HCT116 (cell line): Measurements from ENCODE around the gene KIAA0930. TPM values are rescaled to one million over a fixed set of nuclear protein-coding genes. Genes with fewer than 3 reads are reported as not detected.
A peak's percentile ranks its signal among the peaks of the same experiment; 100 is the strongest.

ENCODE experiments used
- ATAC-seq: fragments of 200-7000 bp; cut with Tn5 transposase; 2 replicates; pipeline ENCODE4 v1.9.1; 2020; ENCODE audit warnings: mild to moderate bottlenecking, moderate library complexity
- BruUV-seq: library from RNA; stranded (reverse); fragments of 400-500 nt; replicated peaks from 2 replicates; lab custom pipeline; 2021; lab: Mats Ljungman, UMichigan
- CTCF ChIA-PET: fragments of 300-600 bp; sonication (Branson Sonifier 250); formaldehyde crosslinking; loops from one replicate; lab custom pipeline; 2021; ENCODE audit warnings: antibody characterized with exemption; lab: Charles Lee
- POLR2A ChIA-PET: fragments of 300-600, 350-600 bp; sonication (Branson Sonifier 250); formaldehyde crosslinking; loops from one replicate; lab custom pipeline; 2021; ENCODE audit warnings: antibody characterized with exemption; lab: Charles Lee
- RAD21 ChIA-PET, 2 experiments: fragments of 300-600 bp; sonication (Branson Sonifier 250); formaldehyde crosslinking; loops; one replicate each; lab custom pipeline; 2023; ENCODE audit warnings: low total read pairs in 2 of 2; ENCODE audit not compliant: uncharacterized antibody in 2 of 2, unreplicated experiment in 2 of 2, low non-redundant PET in 1 of 2; lab: Charles Lee
- DNase-seq: peaks from one replicate; pipeline ENCODE4 v3.0.0-alpha.2; 2010; ENCODE audit warnings: low read depth, low spot score
- H2AFZ ChIP-seq: fragments of 200-600 bp; shearing (Covaris generic), sonication (generic); 2 replicates; pipeline ENCODE4 v1.6.1; 2017; ENCODE audit warnings: low read depth, mixed run types, mixed read lengths, antibody characterized with exemption, low read length; ENCODE audit not compliant: poor library complexity, severe bottlenecking
- H3K27ac ChIP-seq: 2 replicates; pipeline ENCODE4 v1.5.1; 2012; ENCODE audit warnings: low read depth, low read length
- H3K27me3 ChIP-seq: fragments of 200-600 bp; sonication (generic); 2 replicates; pipeline ENCODE4 v1.6.1; 2016; ENCODE audit warnings: mixed run types, low read length, mixed read lengths; ENCODE audit not compliant: insufficient read depth
- H3K36me3 ChIP-seq, 2 experiments: fragments of 200-500 bp in 1 of 2; fragments of 200-600 bp in 1 of 2; sonication (Bioruptor generic) in 1 of 2; sonication (generic) in 1 of 2; 2 replicates each; pipeline versions ENCODE4 v1.5.1 to v1.6.1; 2014 to 2016; ENCODE audit warnings: low read length in 2 of 2, inconsistent platforms in 1 of 2, mixed read lengths in 1 of 2, mixed run types in 1 of 2; ENCODE audit not compliant: insufficient read depth in 2 of 2, control insufficient read depth in 1 of 2
- H3K4me1 ChIP-seq, 2 experiments: fragments of 200-600 bp in 1 of 2; sonication (generic) in 1 of 2; 2 replicates each; pipeline versions ENCODE4 v1.5.1 to v1.6.1; 2012 to 2017; ENCODE audit warnings: low read length in 2 of 2, inconsistent platforms in 1 of 2, mild to moderate bottlenecking in 1 of 2, mixed read lengths in 1 of 2, mixed run types in 1 of 2, moderate library complexity in 1 of 2; ENCODE audit not compliant: insufficient read depth in 2 of 2, control insufficient read depth in 1 of 2
- H3K4me2 ChIP-seq: fragments of 200-600 bp; sonication (generic); 2 replicates; pipeline ENCODE4 v1.6.1; 2017; ENCODE audit warnings: mixed run types, low read length, mixed read lengths
- H3K4me3 ChIP-seq, 2 experiments: fragments of 200-600 bp in 1 of 2; sonication (generic) in 1 of 2; replicated peaks in 1 of 2; 2 replicates each; pipeline ENCODE4 v1.5.1; 2011 to 2016; ENCODE audit warnings: low read length in 2 of 2, control low read depth in 1 of 2, low read depth in 1 of 2, mild to moderate bottlenecking in 1 of 2, mixed read lengths in 1 of 2, mixed run types in 1 of 2
- H3K79me2 ChIP-seq: fragments of 200-600 bp; sonication (generic); 2 replicates; pipeline ENCODE4 v1.6.1; 2017; ENCODE audit warnings: mild to moderate bottlenecking, mixed run types, low read length, moderate library complexity, mixed read lengths; ENCODE audit not compliant: insufficient read depth
- H3K9ac ChIP-seq: fragments of 200-600 bp; sonication (generic); 2 replicates; pipeline ENCODE4 v1.6.1; 2016; ENCODE audit warnings: low read length, mixed read lengths
- H3K9me2 ChIP-seq: fragments of 200-600 bp; sonication (generic), shearing (Covaris generic); 2 replicates; pipeline ENCODE4 v1.6.1; 2017; ENCODE audit warnings: mixed run types, mild to moderate bottlenecking, moderate library complexity; ENCODE audit not compliant: insufficient read depth
- H3K9me3 ChIP-seq, 2 experiments: fragments of 200-500 bp in 1 of 2; fragments of 200-600 bp in 1 of 2; sonication (Bioruptor generic) in 1 of 2; sonication (generic) in 1 of 2; 2 replicates each; pipeline ENCODE4 v1.6.1; 2014 to 2017; ENCODE audit warnings: low read length in 2 of 2, mixed read lengths in 2 of 2, inconsistent platforms in 1 of 2, low read depth in 1 of 2, mild to moderate bottlenecking in 1 of 2, mixed run types in 1 of 2, moderate library complexity in 1 of 2; ENCODE audit not compliant: control insufficient read depth in 1 of 2, insufficient read depth in 1 of 2
- H4K20me1 ChIP-seq: fragments of 200-600 bp; sonication (generic), shearing (Covaris generic); 2 replicates; pipeline ENCODE4 v1.6.1; 2017; ENCODE audit warnings: mixed run types, mild to moderate bottlenecking, moderate library complexity; ENCODE audit not compliant: insufficient read depth
- CEBPB ChIP-seq: IDR thresholded peaks from 2 replicates; pipeline ENCODE4 v1.6.1; 2012; ENCODE audit warnings: low read depth
- ELF1 ChIP-seq: IDR thresholded peaks from 2 replicates; pipeline ENCODE4 v1.6.1; 2012; ENCODE audit warnings: low read depth, borderline replicate concordance
- FOSL1 ChIP-seq: IDR thresholded peaks from 2 replicates; pipeline ENCODE4 v1.6.1; 2012; ENCODE audit warnings: low read depth
- JUND ChIP-seq: IDR thresholded peaks from 2 replicates; pipeline ENCODE4 v1.6.1; 2012
- MAX ChIP-seq: IDR thresholded peaks from 2 replicates; pipeline ENCODE4 v1.6.1; 2012
- SIN3A ChIP-seq: IDR thresholded peaks from 2 replicates; pipeline ENCODE4 v1.6.1; 2012; ENCODE audit warnings: low read depth
- TCF7L2 ChIP-seq: IDR thresholded peaks from 2 replicates; pipeline ENCODE4 v1.7.0; 2011; ENCODE audit warnings: borderline replicate concordance, inconsistent platforms; ENCODE audit not compliant: insufficient read depth, insufficient read length; ENCODE audit errors: extremely low read depth
- YY1 ChIP-seq: IDR thresholded peaks from 2 replicates; pipeline ENCODE4 v1.6.1; 2011; ENCODE audit warnings: low read length, low read depth, moderate library complexity, mild to moderate bottlenecking; ENCODE audit not compliant: insufficient replicate concordance; ENCODE audit errors: extremely low read depth
- ZFX ChIP-seq: fragments of 450-650 bp; IDR thresholded peaks from 2 replicates; pipeline ENCODE4 v1.6.1; 2017
- intact Hi-C: fragments of 100-400 bp; cut with micrococcal nuclease; formaldehyde crosslinking; loops from 2 replicates; pipeline ENCODE4 v1.10.0; 2022
- total RNA-seq: library from RNA; stranded (reverse); gene quantifications from one replicate; pipeline ENCODE4 v1.2.1, GENCODE V29; 2021; ENCODE audit not compliant: unreplicated experiment

The KIAA0930 gene
- total RNA-seq, 1 experiment from 2014 or later = 60.9 TPM

GRCh38 chr22:45166932-45167331 lies 73.8 kb downstream of the KIAA0930 start:
- H3K27me3 ChIP-seq = no peaks in the 10 kb centered on the region
- ChIA-PET RAD21 (interaction anchor here in 1 of 2 experiments (0.6 kb wide), 1 partner anchor 76 kb away, joined by 4 read pairs; no protein-coding TSS in a partner anchor), POLR2A (interaction anchor here (1.2 kb wide), 1 partner anchor 9 kb away, joined by 3 read pairs; no protein-coding TSS in a partner anchor), CTCF (no interaction called here)
- H3K9me2 ChIP-seq = no peaks in the 10 kb centered on the region
- intact Hi-C loops = no loop called here
- TF ChIP-seq ELF1 (no peak), YY1 (no peak), SIN3A (no peak), FOSL1 (no peak), CEBPB (no peak), TCF7L2 (no peak), ZFX (no peak), MAX (no peak), JUND (no peak)
- no peak overlapping the region for H3K4me3 ChIP-seq
- H3K27ac ChIP-seq = no peak overlapping the region
- H3K4me2 ChIP-seq = no peak overlapping the region
- H3K9me3 ChIP-seq = no peaks in the 10 kb centered on the region
- DNase-seq (no peak), ATAC-seq (no peak)
- H3K9ac ChIP-seq = no peak overlapping the region
- BruUV-seq = no TSS peak
- peaks cover 12% of the 10 kb centered on the region; the same call in 1 of the 2 replicates for H4K20me1 ChIP-seq
- H3K4me1 ChIP-seq = peaks cover 9 to 15% of the 10 kb centered on the region in 2 experiments; a peak in 3 of 4 replicates
- no peak overlapping the region for H2AFZ ChIP-seq
- peaks cover 41 to 43% of the 10 kb centered on the region in 2 experiments for H3K36me3 ChIP-seq
- peaks cover 96% of the 10 kb centered on the region for H3K79me2 ChIP-seq

GRCh38 chr22:45164270-45165088 lies 76.2 kb downstream of the KIAA0930 start:
- ATAC-seq = peak; percentile 48
- H3K4me3 ChIP-seq = peak overlapping the region; percentile 65 to 79
- no peaks in the 10 kb centered on the region for H3K9me3 ChIP-seq
- no peak for TF ChIP-seq SIN3A
- TF ChIP-seq ZFX = 0 out of 2 replicates have a peak, but pooled peaks have one; percentile 22
- H3K4me1 ChIP-seq = peaks cover 22 to 37% of the 10 kb centered on the region in 2 experiments
- no peak for DNase-seq
- peak overlapping the region; percentile 89 for H3K4me2 ChIP-seq
- H2AFZ ChIP-seq = no peak overlapping the region
- peaks cover 21 to 22% of the 10 kb centered on the region in 2 experiments for H3K36me3 ChIP-seq
- peaks cover 95% of the 10 kb centered on the region for H3K79me2 ChIP-seq
- intact Hi-C loops = no loop called here
- peak overlapping the region; percentile 85 for H3K27ac ChIP-seq
- no TSS peak for BruUV-seq
- ChIA-PET RAD21 (no interaction called here), POLR2A (interaction anchor here (0.8 to 1.6 kb wide), 5 partner anchors 9 to 87 kb away, joined by 3 to 7 read pairs (median 6); no protein-coding TSS in a partner anchor), CTCF (interaction anchor here (1.2 kb wide), 1 partner anchor 69 kb away, joined by 3 read pairs; no protein-coding TSS in a partner anchor)
- no peaks in the 10 kb centered on the region for H3K27me3 ChIP-seq
- H4K20me1 ChIP-seq = peaks cover 6% of the 10 kb centered on the region; the same call in 1 of the 2 replicates
- peak overlapping the region; percentile 91 for H3K9ac ChIP-seq
- no peaks in the 10 kb centered on the region for H3K9me2 ChIP-seq
